ENCODE data around the gene BOC. TPM values are rescaled to one million over a fixed set of nuclear protein-coding genes. Genes with fewer than 3 reads are reported as not detected.

Gene BOC
- total and polyA plus RNA-seq, 2 experiments from 2014 or later, result 2.1 to 4.1 TPM

DNA sequence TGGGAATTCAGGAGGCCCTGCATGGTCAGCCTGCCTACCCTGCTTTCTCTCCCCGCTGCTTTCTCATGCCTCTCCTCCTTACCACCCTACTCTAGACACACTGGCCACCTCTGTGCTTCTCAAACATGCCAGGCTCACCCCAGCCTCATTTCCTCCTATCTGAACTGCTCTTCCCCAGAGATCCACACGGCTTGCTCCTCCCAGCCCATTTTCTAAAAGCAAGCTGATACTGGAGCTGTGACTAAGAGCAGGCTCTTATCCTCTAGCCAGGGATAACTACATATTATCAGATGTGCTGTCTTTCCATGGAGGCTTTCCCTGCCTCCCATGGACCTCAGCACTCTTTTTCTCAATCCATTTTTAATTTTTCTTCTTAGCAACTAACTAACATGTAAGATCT lies 85.9 kb downstream of the BOC start:
- Mint-ChIP-seq H3K27ac (peak overlapping the region; percentile 28; the same call in 1 of the 2 replicates), H3K36me3 (ENCODE audit: low read depth) (no peaks in the 10 kb centered on the region), H3K4me3 (no peak overlapping the region), H3K9me3 (no peaks in the 10 kb centered on the region; the same call in 2 of the 3 replicates), H3K4me1 (peaks cover 14% of the 10 kb centered on the region), H3K27me3 (ENCODE audit: insufficient read depth, low read depth, poor library complexity) (peaks cover 1% of the 10 kb centered on the region)
- Histone ChIP-seq H2AFZ (peak overlapping the region; percentile 67; the same call in 1 of the 2 replicates), H3K36me3 (ENCODE audit: insufficient read depth) (no peaks in the 10 kb centered on the region), H3K4me2 (no peak overlapping the region), H4K20me1 (replicated peaks; ENCODE audit: insufficient read depth) (no peaks in the 10 kb centered on the region; the same call in 1 of the 2 replicates), H3K4me1 (ENCODE audit: insufficient read depth) (no peaks in the 10 kb centered on the region; the same call in 1 of the 2 replicates), H3K9me2 (ENCODE audit: insufficient read depth) (no peaks in the 10 kb centered on the region), H3K27ac (ENCODE audit: low read depth) (no peak overlapping the region), H3F3A (replicated peaks; ENCODE audit: low read depth) (no peaks in the 10 kb centered on the region), H3K27me3 (ENCODE audit: insufficient read depth) (no peaks in the 10 kb centered on the region), H3K4me3 (no peak overlapping the region), H3K79me2 (replicated peaks; ENCODE audit: insufficient read depth) (no peaks in the 10 kb centered on the region)
- ATAC-seq, result peak; percentile 79
- TF ChIP-seq POLR2AphosphoS5 (IDR thresholded peaks at IDR 0.05; ENCODE audit: low read depth), result no peak
- TF ChIP-seq JUNB (IDR thresholded peaks at IDR 0.05; ENCODE audit: unreplicated experiment), result no peak
- TF ChIP-seq, protein P1, sequence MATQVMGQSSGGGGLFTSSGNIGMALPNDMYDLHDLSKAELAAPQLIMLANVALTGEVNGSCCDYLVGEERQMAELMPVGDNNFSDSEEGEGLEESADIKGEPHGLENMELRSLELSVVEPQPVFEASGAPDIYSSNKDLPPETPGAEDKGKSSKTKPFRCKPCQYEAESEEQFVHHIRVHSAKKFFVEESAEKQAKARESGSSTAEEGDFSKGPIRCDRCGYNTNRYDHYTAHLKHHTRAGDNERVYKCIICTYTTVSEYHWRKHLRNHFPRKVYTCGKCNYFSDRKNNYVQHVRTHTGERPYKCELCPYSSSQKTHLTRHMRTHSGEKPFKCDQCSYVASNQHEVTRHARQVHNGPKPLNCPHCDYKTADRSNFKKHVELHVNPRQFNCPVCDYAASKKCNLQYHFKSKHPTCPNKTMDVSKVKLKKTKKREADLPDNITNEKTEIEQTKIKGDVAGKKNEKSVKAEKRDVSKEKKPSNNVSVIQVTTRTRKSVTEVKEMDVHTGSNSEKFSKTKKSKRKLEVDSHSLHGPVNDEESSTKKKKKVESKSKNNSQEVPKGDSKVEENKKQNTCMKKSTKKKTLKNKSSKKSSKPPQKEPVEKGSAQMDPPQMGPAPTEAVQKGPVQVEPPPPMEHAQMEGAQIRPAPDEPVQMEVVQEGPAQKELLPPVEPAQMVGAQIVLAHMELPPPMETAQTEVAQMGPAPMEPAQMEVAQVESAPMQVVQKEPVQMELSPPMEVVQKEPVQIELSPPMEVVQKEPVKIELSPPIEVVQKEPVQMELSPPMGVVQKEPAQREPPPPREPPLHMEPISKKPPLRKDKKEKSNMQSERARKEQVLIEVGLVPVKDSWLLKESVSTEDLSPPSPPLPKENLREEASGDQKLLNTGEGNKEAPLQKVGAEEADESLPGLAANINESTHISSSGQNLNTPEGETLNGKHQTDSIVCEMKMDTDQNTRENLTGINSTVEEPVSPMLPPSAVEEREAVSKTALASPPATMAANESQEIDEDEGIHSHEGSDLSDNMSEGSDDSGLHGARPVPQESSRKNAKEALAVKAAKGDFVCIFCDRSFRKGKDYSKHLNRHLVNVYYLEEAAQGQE (IDR thresholded peaks at IDR 0.05; ENCODE audit: unreplicated experiment), result no peak
- no peak for TF ChIP-seq EZH2phosphoT487 (IDR thresholded peaks at IDR 0.05; ENCODE audit: unreplicated experiment)
- TF ChIP-seq EZH2 (IDR thresholded peaks at IDR 0.05; ENCODE audit: low read depth, unreplicated experiment), result no peak
- TF ChIP-seq CREB1 (CRISPR knock-in tag; IDR thresholded peaks at IDR 0.05; ENCODE audit: low read depth), result no peak
- TF ChIP-seq, protein P2, sequence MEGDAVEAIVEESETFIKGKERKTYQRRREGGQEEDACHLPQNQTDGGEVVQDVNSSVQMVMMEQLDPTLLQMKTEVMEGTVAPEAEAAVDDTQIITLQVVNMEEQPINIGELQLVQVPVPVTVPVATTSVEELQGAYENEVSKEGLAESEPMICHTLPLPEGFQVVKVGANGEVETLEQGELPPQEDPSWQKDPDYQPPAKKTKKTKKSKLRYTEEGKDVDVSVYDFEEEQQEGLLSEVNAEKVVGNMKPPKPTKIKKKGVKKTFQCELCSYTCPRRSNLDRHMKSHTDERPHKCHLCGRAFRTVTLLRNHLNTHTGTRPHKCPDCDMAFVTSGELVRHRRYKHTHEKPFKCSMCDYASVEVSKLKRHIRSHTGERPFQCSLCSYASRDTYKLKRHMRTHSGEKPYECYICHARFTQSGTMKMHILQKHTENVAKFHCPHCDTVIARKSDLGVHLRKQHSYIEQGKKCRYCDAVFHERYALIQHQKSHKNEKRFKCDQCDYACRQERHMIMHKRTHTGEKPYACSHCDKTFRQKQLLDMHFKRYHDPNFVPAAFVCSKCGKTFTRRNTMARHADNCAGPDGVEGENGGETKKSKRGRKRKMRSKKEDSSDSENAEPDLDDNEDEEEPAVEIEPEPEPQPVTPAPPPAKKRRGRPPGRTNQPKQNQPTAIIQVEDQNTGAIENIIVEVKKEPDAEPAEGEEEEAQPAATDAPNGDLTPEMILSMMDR (conservative IDR thresholded peaks at IDR 0.05; ENCODE audit: low read depth in 2 of 2), result no peak
- TF ChIP-seq ZNF331 (CRISPR knock-in tag; IDR thresholded peaks at IDR 0.05; ENCODE audit: low read depth), result no peak
- TF ChIP-seq NANOG (IDR thresholded peaks at IDR 0.05; ENCODE audit: borderline replicate concordance), result no peak
- TF ChIP-seq, protein P3, sequence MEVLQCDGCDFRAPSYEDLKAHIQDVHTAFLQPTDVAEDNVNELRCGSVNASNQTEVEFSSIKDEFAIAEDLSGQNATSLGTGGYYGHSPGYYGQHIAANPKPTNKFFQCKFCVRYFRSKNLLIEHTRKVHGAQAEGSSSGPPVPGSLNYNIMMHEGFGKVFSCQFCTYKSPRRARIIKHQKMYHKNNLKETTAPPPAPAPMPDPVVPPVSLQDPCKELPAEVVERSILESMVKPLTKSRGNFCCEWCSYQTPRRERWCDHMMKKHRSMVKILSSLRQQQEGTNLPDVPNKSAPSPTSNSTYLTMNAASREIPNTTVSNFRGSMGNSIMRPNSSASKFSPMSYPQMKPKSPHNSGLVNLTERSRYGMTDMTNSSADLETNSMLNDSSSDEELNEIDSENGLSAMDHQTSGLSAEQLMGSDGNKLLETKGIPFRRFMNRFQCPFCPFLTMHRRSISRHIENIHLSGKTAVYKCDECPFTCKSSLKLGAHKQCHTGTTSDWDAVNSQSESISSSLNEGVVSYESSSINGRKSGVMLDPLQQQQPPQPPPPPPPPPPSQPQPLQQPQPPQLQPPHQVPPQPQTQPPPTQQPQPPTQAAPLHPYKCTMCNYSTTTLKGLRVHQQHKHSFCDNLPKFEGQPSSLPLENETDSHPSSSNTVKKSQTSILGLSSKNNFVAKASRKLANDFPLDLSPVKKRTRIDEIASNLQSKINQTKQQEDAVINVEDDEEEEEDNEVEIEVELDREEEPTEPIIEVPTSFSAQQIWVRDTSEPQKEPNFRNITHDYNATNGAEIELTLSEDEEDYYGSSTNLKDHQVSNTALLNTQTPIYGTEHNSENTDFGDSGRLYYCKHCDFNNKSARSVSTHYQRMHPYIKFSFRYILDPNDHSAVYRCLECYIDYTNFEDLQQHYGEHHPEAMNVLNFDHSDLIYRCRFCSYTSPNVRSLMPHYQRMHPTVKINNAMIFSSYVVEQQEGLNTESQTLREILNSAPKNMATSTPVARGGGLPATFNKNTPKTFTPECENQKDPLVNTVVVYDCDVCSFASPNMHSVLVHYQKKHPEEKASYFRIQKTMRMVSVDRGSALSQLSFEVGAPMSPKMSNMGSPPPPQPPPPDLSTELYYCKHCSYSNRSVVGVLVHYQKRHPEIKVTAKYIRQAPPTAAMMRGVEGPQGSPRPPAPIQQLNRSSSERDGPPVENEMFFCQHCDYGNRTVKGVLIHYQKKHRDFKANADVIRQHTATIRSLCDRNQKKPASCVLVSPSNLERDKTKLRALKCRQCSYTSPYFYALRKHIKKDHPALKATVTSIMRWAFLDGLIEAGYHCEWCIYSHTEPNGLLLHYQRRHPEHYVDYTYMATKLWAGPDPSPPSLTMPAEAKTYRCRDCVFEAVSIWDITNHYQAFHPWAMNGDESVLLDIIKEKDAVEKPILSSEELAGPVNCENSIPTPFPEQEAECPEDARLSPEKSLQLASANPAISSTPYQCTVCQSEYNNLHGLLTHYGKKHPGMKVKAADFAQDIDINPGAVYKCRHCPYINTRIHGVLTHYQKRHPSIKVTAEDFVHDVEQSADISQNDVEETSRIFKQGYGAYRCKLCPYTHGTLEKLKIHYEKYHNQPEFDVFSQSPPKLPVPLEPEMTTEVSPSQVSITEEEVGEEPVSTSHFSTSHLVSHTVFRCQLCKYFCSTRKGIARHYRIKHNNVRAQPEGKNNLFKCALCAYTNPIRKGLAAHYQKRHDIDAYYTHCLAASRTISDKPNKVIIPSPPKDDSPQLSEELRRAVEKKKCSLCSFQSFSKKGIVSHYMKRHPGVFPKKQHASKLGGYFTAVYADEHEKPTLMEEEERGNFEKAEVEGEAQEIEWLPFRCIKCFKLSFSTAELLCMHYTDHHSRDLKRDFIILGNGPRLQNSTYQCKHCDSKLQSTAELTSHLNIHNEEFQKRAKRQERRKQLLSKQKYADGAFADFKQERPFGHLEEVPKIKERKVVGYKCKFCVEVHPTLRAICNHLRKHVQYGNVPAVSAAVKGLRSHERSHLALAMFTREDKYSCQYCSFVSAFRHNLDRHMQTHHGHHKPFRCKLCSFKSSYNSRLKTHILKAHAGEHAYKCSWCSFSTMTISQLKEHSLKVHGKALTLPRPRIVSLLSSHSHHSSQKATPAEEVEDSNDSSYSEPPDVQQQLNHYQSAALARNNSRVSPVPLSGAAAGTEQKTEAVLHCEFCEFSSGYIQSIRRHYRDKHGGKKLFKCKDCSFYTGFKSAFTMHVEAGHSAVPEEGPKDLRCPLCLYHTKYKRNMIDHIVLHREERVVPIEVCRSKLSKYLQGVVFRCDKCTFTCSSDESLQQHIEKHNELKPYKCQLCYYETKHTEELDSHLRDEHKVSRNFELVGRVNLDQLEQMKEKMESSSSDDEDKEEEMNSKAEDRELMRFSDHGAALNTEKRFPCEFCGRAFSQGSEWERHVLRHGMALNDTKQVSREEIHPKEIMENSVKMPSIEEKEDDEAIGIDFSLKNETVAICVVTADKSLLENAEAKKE (CRISPR knock-in tag; IDR thresholded peaks at IDR 0.05), result no peak
- no peak for TF ChIP-seq ZNF114 (CRISPR knock-in tag; IDR thresholded peaks at IDR 0.05)
- TF ChIP-seq STAT1 (IDR thresholded peaks at IDR 0.05; ENCODE audit: unreplicated experiment), result no peak
- TF ChIP-seq, protein P4, sequence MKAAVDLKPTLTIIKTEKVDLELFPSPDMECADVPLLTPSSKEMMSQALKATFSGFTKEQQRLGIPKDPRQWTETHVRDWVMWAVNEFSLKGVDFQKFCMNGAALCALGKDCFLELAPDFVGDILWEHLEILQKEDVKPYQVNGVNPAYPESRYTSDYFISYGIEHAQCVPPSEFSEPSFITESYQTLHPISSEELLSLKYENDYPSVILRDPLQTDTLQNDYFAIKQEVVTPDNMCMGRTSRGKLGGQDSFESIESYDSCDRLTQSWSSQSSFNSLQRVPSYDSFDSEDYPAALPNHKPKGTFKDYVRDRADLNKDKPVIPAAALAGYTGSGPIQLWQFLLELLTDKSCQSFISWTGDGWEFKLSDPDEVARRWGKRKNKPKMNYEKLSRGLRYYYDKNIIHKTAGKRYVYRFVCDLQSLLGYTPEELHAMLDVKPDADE (IDR thresholded peaks at IDR 0.05), result no peak
- DNase-seq (ENCODE audit: low spot score), result no peak
